Stimulated activated CD8-positive, alpha-beta memory T cell treated with anti-CD3 and anti-CD28 coated beads, Interleukin-7, amount 100 ng/mL, for 4 hours (primary cell): ENCODE measurements around the gene REXO4.
"Not testable (repeated sequence)": the region's sequence is repeated elsewhere in the genome, so short reads cannot be mapped to it uniquely, and the experiment has no call there.

ENCODE experiments used
- DNase-seq, 2 donors: peaks; one replicate each; pipeline ENCODE4 v3.0.0-alpha.2; 2020; ENCODE audit warnings: low read depth in 2 of 2

Gene REXO4

DNA sequence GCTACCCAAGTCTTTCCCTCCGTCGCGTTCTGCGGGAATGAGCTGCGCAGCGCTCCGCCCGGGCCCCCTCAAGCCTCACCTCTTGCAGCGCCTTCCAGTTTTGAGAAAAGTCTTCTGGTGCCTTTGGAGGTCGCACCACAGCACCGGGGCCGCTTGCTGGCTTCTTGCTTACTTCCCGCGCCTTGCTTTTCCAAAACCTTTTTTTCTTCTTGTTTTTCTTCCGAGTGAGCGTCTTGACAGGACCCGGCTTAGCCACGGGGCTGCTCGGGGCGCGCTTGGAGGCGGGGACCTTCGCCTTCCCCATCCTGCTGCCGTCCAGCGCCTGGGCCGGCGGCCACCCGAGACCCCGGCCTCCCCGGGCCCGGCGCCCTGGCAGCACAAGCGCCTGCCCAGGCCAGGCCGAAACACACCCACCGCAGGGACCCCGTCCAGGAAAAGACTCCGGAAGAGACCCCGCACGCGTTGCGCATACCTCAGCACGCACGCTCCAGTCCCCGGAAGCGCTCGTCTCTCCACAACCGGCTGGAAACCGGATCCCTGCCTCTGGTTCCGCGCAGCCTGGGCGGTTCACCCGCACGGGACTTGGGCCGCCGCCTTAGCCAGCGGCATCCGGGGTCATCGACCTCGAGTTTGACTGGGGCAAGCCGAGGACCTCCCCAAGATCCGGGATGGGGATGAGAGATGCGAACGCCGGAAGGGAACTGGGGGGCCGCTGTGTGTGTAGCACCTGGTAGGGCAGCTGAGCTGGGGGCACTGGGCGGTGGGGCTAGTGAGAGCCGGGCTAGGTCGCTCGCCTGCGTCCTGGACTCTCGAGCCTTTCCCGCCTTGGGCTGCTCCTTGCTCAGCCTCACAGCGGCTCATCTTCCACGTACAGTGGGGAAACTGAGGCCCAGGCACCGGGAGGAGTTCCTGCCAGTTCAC, at the start of gene REXO4:
Gene REXO4, minus strand, starts transcription at position 470 of the 921 bp plus-strand sequence. Its CDS starts 166 bp downstream, at position 304.
- DNase-seq: peak; percentile 64 to 69

DNA sequence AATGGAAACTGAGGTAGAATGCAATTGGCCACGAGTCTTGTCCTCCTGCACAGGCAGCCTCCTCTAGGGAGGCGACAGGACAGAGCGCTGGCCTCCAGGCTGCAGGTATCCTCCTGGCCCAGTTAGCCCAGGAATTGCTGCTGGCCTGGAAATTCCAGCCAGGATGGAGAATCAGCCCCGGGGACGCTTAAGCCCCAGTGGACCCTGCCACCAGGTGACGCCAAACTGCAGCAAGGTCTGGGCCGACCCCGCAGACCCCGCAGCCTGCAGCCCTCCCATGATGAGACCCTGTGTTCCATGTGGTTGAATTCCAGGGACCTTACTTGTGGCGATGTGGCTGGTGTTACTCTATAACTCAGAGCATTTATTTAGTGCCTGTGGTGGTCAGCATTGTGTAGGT, 49.3 kb upstream of the REXO4 start:
- DNase-seq: no peak

GRCh38 chr9:133465984-133466383, 48.2 kb upstream of the REXO4 start:
- DNase-seq: no peak

DNA sequence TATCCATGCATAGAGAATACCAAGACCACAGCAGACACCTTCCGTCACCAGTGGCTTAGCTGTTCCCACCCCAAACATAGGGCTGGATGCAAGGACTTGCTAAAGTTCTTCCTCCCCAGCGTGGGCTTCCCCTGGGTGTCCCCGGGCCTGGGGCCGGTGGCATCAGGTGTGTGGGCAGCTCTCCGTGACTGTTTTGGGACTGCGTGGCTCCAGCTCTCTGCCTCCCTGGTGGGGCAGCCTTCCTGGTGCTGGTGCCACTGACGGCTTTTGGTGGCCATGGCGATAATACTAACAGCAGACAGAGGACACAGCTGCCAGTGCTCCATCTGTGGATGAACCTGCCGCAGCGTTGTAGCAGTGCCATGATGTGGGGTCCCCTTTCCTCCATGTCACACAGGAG, 46.8 kb upstream of the REXO4 start:
- no peak for DNase-seq

GRCh38 chr9:133463864-133464615, 46.2 kb upstream of the REXO4 start:
- no peak for DNase-seq

DNA sequence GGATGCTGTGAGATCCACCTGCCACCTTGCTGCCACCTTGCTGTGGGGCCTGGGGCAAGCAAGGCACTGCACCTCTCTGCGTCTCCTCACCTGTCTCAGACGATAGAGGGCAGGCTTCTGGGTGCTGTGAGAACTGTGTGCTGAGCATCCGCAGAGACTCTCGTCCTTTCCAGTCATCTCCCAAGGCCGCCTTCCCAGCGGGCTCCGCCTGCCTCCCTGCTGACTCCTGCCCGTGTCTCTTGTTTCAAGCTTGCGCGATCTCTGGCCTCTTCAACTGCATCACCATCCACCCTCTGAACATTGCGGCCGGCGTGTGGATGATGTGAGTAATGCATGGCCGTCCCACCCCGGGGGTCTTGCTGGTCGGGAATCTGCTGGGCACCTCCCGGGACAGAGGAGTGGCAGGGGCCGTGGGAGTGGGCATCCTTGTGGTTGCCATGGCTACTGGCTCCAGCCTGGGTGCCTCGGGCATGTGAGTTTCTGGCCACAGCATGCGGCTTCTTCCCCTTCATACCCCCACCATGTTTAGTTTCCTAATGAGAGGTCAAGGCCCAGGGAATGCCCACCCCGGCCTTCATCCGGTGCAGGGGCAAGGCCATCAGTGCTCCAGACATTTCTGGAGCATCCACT, 45.5 kb upstream of the REXO4 start:
- no peak for DNase-seq

DNA sequence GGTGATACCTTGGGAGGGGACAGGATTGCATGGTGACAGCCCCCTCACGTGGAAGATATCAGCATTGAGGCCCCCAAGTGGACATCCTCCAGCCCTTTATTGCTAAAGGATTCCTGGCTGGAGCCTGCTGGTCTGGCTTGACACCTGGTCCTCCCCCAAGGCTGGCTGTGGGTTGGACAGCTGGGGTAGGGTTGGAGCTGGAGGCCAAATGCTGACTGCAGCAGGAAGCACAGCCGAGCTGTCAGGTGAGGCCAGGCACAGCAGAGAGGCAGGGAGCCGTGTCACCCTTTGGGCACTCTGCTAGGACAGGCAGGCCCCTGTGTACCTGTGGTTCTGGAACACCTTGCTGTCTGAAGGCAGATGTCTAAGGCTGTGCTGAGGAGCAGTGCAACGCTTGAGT, 44.2 kb upstream of the REXO4 start:
- DNase-seq: no peak

- peak; percentile 12 to 45 for DNase-seq
Measured at GRCh38 chr9:133460405-133461175, 42.8 kb upstream of the REXO4 start.

DNA sequence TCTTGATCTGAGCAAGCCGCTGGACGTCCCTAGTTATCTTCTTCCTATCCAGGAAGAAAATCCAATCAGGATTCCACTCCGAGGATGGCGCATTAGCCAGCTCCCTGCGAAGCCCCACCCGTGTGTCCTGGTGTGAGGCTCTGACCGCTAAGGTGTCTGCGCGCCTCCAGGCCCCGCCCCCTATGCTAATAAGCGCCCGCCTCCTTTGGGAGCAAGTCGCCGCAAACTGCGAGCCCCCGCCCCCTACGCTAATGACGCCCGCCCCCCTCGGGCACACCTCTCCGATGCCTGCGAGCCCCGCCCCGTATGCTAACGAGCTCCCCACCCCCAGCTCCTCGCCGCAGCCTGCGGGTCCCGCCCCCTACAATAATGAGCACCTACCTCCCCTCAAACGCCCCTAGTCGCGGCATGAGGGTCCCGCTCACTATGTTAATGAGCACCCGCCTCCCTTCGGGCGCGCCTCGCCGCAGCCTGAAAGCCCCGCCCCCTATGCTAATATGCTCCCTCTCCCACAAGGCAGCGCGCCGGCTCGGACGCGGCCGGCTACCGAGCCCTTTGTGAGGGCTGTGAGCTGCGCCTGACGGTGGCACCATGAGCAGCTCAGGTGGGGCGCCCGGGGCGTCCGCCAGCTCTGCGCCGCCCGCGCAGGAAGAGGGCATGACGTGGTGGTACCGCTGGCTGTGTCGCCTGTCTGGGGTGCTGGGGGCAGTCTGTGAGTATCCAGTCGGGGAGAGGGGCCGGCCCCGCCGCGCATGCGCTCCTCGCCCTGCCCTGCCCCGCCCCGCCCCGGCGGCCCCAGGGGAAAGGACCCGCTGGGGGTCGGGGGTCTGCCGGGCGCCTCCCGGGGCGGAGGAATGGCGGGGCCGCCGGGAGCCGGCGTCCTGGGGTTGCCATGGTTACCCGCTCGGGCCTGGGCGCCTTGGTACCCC, 41.9 kb upstream of the REXO4 start, which contains the start of gene CACFD1:
Gene CACFD1, plus strand, starts transcription at position 503 of the 929 bp plus-strand sequence. Its CDS starts 89 bp downstream, at position 592.
- DNase-seq: peak; percentile 86 to 90

DNA sequence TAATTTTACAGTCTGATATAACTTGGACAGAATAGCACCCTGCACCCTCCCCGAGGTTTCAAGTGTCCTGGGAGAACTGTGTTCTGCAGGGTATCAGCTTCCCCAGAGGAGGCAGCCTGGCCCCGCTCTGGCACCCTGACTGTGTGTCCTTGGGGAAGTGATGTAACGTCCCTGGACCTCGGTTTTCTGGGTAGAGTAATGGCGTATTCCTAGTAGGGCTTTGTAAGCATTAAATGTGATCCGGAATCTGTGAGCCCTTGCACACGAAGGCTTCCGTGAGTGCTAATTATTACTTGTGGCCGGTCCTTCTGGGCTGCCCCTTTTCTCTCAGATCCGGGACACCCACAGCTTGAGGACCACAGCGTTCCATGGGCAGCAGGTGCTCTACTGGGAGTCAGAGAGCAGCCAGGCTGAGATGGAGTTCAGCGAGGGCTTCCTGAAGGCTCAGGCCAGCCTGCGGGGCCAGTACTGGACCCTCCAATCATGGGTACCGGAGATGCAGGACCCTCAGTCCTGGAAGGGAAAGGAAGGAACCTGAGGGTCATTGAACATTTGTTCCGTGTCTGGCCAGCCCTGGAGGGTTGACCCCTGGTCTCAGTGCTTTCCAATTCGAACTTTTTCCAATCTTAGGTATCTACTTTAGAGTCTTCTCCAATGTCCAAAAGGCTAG, 41.0 kb upstream of the REXO4 start:
- no peak for DNase-seq

DNA sequence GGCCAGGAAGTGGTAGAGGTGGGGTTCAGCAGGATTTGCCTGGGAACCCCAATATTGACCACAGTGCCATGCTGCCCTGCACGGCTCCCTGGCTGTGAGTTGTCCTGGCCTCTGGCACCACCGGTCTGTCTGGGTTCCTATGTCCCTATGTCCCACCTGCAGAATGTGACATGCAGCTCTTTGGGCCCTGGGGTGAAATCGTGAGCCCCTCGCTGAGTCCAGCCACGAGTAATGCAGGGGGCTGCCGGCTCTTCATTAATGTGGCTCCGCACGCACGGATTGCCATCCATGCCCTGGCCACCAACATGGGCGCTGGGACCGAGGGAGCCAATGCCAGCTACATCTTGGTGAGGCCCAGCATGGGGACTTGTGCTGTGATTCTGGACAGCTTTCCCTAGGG, 39.9 kb upstream of the REXO4 start:
- DNase-seq: no peak

- DNase-seq: no peak
Measured at GRCh38 chr9:133457233-133457632, 39.4 kb upstream of the REXO4 start.

DNA sequence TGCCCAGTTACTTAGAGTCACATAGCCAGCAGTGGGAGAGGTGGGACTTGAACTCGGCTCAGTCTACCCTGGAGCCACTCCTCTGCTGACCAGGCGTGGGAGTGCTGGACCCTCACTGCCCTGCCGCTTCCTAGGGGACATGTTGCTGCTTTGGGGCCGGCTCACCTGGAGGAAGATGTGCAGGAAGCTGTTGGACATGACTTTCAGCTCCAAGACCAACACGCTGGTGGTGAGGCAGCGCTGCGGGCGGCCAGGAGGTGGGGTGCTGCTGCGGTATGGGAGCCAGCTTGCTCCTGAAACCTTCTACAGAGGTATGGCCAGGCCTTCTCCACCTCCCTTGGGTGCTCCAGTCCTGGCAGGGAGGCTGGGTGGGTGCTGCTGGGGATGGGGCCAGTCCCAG, 38.6 kb upstream of the REXO4 start:
- no peak for DNase-seq

GRCh38 chr9:133455936-133456335, 38.1 kb upstream of the REXO4 start:
- DNase-seq: no peak

- DNase-seq: no peak
Measured at GRCh38 chr9:133454943-133455673, 37.3 kb upstream of the REXO4 start.

DNA sequence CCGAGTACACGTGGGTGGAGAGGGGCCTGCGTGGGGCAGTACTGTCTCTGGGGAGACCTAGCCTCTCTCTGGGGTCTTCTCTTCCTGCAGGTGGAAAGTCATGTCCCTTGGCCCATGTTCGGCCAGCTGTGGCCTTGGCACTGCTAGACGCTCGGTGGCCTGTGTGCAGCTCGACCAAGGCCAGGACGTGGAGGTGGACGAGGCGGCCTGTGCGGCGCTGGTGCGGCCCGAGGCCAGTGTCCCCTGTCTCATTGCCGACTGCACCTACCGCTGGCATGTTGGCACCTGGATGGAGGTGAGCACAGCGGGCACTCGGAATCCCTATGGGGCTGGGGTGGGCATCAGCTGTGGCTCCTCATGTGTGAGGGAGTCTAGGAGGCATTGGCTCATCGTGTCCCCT, 36.5 kb upstream of the REXO4 start:
- no peak for DNase-seq

GRCh38 chr9:133453651-133454050, 35.8 kb upstream of the REXO4 start:
- no peak for DNase-seq

GRCh38 chr9:133452562-133452961, 34.8 kb upstream of the REXO4 start:
- no peak for DNase-seq

GRCh38 chr9:133451865-133452264, 34.1 kb upstream of the REXO4 start:
- not testable (repeated sequence) for DNase-seq
